WTC11 (cell line): Measurements from ENCODE around the gene ZFHX3. TPM values are rescaled to one million over a fixed set of nuclear protein-coding genes. Genes with fewer than 3 reads are reported as not detected.

Experiments
- ATAC-seq: fragments of 200-7000 bp; cut with Tn5 transposase; 2 replicates; pipeline ENCODE4 v1.10.0; 2021; ENCODE audit warnings: mild to moderate bottlenecking, moderate library complexity
- CTCF ChIA-PET: fragments of 300-600 bp; sonication (Branson Sonifier 250); formaldehyde crosslinking; loops from one replicate; lab custom pipeline; 2021; ENCODE audit warnings: antibody characterized with exemption; lab: Charles Lee
- POLR2A ChIA-PET: fragments of 350-600 bp; sonication (Branson Sonifier 250); formaldehyde crosslinking; loops from one replicate; lab custom pipeline; 2021; ENCODE audit warnings: antibody characterized with exemption; lab: Charles Lee
- DNase-seq: peaks from one replicate; pipeline ENCODE4 v3.0.0; 2021; ENCODE audit warnings: low spot score
- H3K27ac Mint-ChIP-seq: 2 replicates; pipeline ENCODE4 v1.8.0; 2021; ENCODE audit warnings: mixed read lengths
- H3K27me3 Mint-ChIP-seq: 2 replicates; pipeline ENCODE4 v1.8.0; 2021; ENCODE audit warnings: low read depth, mild to moderate bottlenecking, moderate library complexity, mixed read lengths
- H3K36me3 Mint-ChIP-seq: 2 replicates; pipeline ENCODE4 v1.8.0; 2021; ENCODE audit warnings: mixed read lengths
- H3K4me1 Mint-ChIP-seq: 2 replicates; pipeline ENCODE4 v1.8.0; 2022; ENCODE audit warnings: mixed read lengths
- H3K4me3 Mint-ChIP-seq: 2 replicates; pipeline ENCODE4 v1.8.0; 2021; ENCODE audit warnings: mild to moderate bottlenecking, moderate library complexity, mixed read lengths
- H3K9me3 Mint-ChIP-seq: 2 replicates; pipeline ENCODE4 v1.8.0; 2021; ENCODE audit warnings: mixed read lengths
- MXD4 ChIP-seq: fragments of 250-450 bp; sonication (Bioruptor Pico); IDR thresholded peaks from 2 replicates; pipeline ENCODE4 v1.8.0; 2021; ENCODE audit warnings: mild to moderate bottlenecking, moderate library complexity, borderline replicate concordance
- NFATC4 ChIP-seq: fragments of 250-450 bp; sonication (Bioruptor Pico); IDR thresholded peaks from 2 replicates; pipeline ENCODE4 v1.9.0; 2021; ENCODE audit warnings: mild to moderate bottlenecking
- RELA ChIP-seq: sonication (generic); formaldehyde crosslinking; IDR thresholded peaks from 2 replicates; pipeline ENCODE4 v1.8.1; 2022; ENCODE audit warnings: missing genetic modification reagents, mild to moderate bottlenecking, borderline replicate concordance
- TEAD1 ChIP-seq: sonication (generic); formaldehyde crosslinking; IDR thresholded peaks from 2 replicates; pipeline ENCODE4 v1.8.0; 2022; ENCODE audit warnings: mild to moderate bottlenecking, missing genetic modification reagents
- USF2 ChIP-seq: sonication (generic); formaldehyde crosslinking; IDR thresholded peaks from 2 replicates; pipeline ENCODE4 v1.8.1; 2023; ENCODE audit warnings: mild to moderate bottlenecking, missing genetic modification reagents, moderate library complexity
- ZNF121 ChIP-seq: sonication (generic); formaldehyde crosslinking; IDR thresholded peaks from 2 replicates; pipeline ENCODE4 v1.8.0; 2023; ENCODE audit warnings: missing genetic modification reagents
- ZNF263 ChIP-seq: sonication (generic); formaldehyde crosslinking; IDR thresholded peaks from 2 replicates; pipeline ENCODE4 v1.8.1; 2022; ENCODE audit warnings: low read depth, mild to moderate bottlenecking, moderate library complexity, missing genetic modification reagents
- ZNF512 ChIP-seq: sonication (generic); formaldehyde crosslinking; IDR thresholded peaks from 2 replicates; pipeline ENCODE4 v1.8.1; 2022; ENCODE audit warnings: missing genetic modification reagents, borderline replicate concordance
- ZNF532 ChIP-seq: fragments of 250-450 bp; sonication (Bioruptor Pico); IDR thresholded peaks from 2 replicates; pipeline ENCODE4 v1.9.0; 2021; ENCODE audit warnings: mild to moderate bottlenecking, borderline replicate concordance
- ZSCAN18 ChIP-seq: fragments of 250-450 bp; sonication (Bioruptor Pico); IDR thresholded peaks from 2 replicates; pipeline ENCODE4 v2.1.2; 2022; ENCODE audit warnings: mild to moderate bottlenecking, moderate library complexity
- total RNA-seq: library from RNA; stranded (reverse); gene quantifications from 3 replicates; pipeline ENCODE4 v1.2.3, GENCODE V29; 2021
- TF ChIP-seq, protein P1 (sequence below): fragments of 250-450 bp; sonication (Bioruptor Pico); IDR thresholded peaks from 2 replicates; pipeline ENCODE4 v1.8.0; 2021; ENCODE audit warnings: mild to moderate bottlenecking
- TF ChIP-seq, protein P2 (sequence below): sonication (generic); formaldehyde crosslinking; IDR thresholded peaks from 2 replicates; pipeline ENCODE4 v1.8.1; 2023; ENCODE audit warnings: mild to moderate bottlenecking, missing genetic modification reagents, moderate library complexity

Gene ZFHX3
- total RNA-seq, 1 experiment from 2014 or later: 5.7 TPM

GRCh38 chr16:72930396-72930795 lies 117.5 kb downstream of the ZFHX3 start (continued):
- TF ChIP-seq, protein P1, sequence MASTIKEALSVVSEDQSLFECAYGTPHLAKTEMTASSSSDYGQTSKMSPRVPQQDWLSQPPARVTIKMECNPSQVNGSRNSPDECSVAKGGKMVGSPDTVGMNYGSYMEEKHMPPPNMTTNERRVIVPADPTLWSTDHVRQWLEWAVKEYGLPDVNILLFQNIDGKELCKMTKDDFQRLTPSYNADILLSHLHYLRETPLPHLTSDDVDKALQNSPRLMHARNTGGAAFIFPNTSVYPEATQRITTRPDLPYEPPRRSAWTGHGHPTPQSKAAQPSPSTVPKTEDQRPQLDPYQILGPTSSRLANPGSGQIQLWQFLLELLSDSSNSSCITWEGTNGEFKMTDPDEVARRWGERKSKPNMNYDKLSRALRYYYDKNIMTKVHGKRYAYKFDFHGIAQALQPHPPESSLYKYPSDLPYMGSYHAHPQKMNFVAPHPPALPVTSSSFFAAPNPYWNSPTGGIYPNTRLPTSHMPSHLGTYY (CRISPR knock-in tag): no peak
- TF ChIP-seq TEAD1 (no peak), ZNF263 (CRISPR knock-in tag) (no peak), ZSCAN18 (CRISPR knock-in tag) (no peak), ZNF532 (CRISPR knock-in tag) (no peak), ZNF512 (CRISPR knock-in tag) (no peak), NFATC4 (CRISPR knock-in tag) (no peak), RELA (CRISPR knock-in tag) (no peak), MXD4 (CRISPR knock-in tag) (no peak)
- TF ChIP-seq, protein P2, sequence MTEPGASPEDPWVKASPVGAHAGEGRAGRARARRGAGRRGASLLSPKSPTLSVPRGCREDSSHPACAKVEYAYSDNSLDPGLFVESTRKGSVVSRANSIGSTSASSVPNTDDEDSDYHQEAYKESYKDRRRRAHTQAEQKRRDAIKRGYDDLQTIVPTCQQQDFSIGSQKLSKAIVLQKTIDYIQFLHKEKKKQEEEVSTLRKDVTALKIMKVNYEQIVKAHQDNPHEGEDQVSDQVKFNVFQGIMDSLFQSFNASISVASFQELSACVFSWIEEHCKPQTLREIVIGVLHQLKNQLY (CRISPR knock-in tag): no peak

DNA sequence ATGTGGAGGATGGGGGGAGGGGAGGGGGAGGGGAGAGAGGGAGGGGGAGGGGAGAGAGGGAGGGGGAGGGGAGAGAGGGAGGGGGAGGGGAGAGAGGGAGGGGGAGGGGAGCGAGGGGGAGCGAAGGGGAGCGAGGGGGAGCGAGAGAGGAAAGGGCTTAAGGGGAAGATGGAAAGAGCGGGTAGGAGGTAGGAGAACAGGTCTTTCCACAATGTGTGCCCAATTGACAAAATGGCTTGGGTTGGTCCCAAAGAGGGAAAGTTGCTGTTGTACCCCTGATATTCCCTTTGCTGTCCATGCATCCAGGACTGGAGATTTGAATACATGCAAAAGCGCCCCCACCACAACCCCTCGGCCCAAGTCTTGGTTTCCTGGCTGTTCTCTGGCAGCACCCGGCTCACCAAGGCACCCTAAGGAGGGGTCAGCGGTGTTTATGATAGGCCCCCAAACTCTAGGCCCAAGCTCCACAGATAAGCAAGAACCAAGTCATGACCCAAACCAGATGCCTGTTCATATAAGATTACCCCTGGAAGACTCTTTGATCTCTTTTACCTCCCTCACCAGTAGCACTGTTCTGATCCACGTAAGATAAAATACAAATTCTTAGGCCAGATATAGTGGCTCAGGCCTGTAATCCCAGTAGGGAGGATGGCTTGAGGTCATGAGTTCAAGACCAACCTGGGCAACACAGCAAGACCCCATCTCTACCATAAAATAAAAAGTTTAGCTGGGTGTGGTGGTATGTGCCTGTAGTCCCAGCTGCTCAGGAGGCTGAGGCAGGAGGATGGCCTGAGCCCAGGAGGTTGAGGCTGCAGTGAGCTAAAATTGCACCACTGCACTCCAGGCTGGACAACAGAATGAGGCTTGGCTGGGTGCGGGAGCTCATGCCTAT lies 119.6 kb downstream of the ZFHX3 start:
- TF ChIP-seq USF2 (CRISPR knock-in tag) (no peak), ZNF121 (CRISPR knock-in tag) (0 out of 2 replicates have a peak, but pooled peaks have one; percentile 9)
- POLR2A ChIA-PET: no interaction called here
- H3K36me3 Mint-ChIP-seq: no peaks in the 10 kb centered on the region
- CTCF ChIA-PET: interaction anchor here (0.6 to 1.3 kb wide), 3 partner anchors 33 to 71 kb away, joined by 3 to 5 read pairs (median 4); no protein-coding TSS in a partner anchor
- DNase-seq: no peak
- peaks cover 32% of the 10 kb centered on the region for H3K4me1 Mint-ChIP-seq
- H3K27me3 Mint-ChIP-seq: no peaks in the 10 kb centered on the region
- H3K9me3 Mint-ChIP-seq: no peaks in the 10 kb centered on the region; the same call in 1 of the 2 replicates
- ATAC-seq: no peak
- no peak overlapping the region for H3K4me3 Mint-ChIP-seq
- H3K27ac Mint-ChIP-seq: no peak overlapping the region
